ENCODE results near the gene POLD3.
"Not testable (repeated sequence)": the region's sequence is repeated elsewhere in the genome, so short reads cannot be mapped to it uniquely, and the experiment has no call there.

POLD3 gene

DNA sequence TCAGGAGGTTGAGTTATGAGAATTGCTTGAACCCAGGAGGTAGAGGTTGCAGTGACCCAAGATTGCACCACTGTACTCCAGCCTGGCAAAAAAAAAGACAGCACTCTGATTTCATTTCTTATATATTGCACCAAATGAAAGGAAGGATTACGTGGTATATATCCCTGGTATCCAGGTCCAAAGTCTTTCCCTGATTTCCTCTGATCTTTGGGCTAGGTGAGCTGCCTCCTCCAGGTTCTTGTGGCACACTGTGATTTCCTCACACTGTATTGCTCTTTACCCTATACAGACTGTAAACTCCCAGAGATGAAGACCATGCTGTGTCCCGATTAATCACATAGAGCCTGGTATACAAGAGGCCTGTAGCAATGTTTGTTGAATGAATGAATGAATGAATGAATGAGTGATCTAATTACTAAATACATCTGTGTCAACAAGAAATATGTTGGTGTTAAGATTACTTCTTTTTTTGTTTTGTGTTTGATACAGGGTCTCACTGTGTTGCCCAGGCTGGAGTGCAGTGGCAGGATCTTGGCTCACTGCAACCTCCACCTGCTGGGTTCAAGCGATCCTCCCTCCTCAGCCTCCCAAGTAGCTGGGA, 9.3 kb upstream of the POLD3 start:
- DNase-seq, result no peak

GRCh38 chr11:74590492-74590891, 1.9 kb upstream of the POLD3 start:
- DNase-seq, result not testable (repeated sequence)

GRCh38 chr11:74592063-74592440, 330 bp upstream of the POLD3 start:
- no peak for DNase-seq

- DNase-seq, result no peak
Measured at GRCh38 chr11:74593463-74593862, 1.1 kb downstream of the POLD3 start.

DNA sequence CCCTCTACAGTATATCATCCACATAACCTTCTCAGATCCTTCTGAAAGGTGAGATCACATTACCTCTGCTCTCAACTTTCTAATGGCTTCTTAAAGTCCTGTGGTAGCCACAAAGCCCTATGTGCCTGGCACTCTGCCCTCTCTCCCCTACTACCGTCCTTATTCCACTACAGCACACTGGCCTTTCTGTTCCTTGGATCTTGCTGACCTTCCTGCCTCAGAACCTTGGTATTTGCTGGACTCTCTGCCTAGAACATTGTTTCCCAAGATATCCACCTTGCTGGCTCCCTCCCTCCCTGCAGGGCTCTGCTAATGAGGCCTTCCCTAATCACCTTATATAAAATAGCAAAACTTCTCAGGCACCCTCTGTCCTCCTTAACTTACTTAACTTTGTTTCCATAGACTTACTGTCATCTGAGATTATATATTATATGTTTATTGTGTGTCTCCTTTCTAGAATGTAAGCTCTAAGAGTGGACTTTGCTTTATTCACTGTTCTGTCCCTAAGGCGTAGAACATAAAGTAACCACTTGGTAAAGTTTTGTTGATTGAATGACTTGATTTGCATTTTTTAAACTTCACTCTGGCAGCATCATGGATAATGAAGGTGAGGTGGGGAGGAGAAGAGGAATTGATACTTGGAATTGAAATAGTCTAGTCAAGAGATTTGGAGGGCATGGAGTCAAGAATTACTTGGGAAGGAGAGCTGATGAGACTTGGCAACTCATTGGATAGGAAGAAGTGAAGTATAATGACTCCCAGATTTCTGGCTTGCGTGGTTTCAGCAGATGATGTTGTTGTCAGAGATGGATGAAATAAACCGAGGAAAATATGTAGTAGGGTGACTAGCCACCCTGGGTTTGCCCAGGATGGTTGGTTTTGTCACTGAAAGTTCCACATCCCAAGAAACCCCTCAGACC, 10.5 kb downstream of the POLD3 start:
- DNase-seq, result no peak

DNA sequence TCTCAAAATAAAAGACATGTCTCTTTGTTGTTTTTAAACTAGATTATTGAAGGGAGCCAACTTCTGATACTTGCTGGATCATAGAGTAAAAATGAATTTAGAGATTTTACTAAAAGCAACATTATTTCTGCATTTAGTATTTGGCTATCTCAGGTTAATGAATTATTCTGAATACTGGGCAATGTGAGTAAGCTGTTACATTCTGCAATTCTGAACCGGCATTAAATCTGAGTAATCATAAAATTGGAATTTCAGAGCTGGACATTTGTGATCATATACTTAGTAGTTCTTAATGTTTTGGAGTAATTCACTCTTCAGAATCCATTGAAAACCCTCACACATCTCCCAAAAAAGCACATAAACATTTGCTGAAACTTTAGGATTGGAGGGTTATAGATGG, 11.5 kb downstream of the POLD3 start:
- DNase-seq, result no peak

- no peak for DNase-seq
Measured at GRCh38 chr11:74604311-74604710, 11.9 kb downstream of the POLD3 start.

DNA sequence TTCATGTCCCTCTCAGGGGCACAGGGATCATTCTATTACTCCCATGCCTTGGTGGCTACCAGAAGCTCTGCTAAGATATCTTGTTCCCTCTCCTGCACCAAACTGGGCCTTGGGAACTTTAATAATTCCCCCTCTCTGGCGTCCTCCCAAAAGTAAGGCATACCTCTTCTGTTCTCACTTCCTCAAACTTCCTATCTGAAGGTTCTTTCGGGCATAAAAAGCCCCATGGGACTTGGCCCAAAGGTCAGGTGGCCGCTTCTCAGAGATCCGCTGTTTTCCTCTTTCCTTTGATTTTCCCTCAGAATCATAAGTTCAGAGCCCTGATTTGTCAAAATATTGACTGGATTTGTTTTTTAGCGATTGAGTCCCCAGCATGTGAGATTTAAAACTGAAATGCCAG, 13.0 kb downstream of the POLD3 start:
- no peak for DNase-seq

GRCh38 chr11:74608431-74608830, 16.0 kb downstream of the POLD3 start:
- DNase-seq, result no peak

- no peak for DNase-seq
Measured at GRCh38 chr11:74611369-74611861, 19.0 kb downstream of the POLD3 start.

- DNase-seq, result no peak
Measured at GRCh38 chr11:74612877-74613276, 20.5 kb downstream of the POLD3 start.

GRCh38 chr11:74615311-74615710, 22.9 kb downstream of the POLD3 start:
- DNase-seq, result no peak

DNA sequence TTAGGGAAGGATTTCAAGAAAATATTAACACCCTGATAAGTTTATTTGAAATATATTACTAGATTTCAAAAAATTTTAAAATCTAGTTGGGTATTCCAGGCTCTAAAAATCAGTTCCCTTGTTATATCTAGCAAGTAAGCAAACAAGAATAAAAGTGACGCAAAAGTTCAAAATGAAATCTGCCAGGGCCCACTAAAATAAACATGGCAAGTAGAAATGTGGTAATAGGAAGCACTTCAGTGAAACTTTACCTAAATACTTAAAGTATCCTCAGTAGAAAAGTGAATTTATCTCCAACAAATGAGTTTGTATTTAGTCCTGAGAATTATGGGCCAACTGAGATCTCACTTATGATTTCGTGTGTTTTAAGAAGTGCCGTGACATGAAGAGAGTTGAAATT, 23.6 kb downstream of the POLD3 start:
- no peak for DNase-seq

GRCh38 chr11:74620531-74620930, 28.1 kb downstream of the POLD3 start:
- no peak for DNase-seq

DNA sequence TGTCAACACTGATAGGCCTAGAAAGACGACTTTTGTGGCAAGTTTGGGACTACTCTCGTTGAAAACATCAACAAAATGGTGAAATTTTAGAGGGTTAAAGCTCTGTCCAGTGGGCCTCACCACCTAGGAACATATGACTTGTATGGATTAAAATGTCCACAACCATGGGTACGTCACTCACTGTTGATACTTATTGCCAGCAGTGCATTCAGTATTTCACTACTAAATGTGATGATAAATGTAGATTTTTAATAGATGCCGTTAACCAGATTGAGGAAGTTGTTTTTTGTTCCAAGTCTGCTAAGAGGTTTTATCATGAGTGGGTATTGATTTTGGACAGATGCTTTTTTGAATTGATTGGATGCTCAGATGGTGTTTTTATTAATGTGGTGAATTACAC, 33.7 kb downstream of the POLD3 start:
- no peak for DNase-seq

GRCh38 chr11:74626604-74627003, 34.2 kb downstream of the POLD3 start:
- no peak for DNase-seq

DNA sequence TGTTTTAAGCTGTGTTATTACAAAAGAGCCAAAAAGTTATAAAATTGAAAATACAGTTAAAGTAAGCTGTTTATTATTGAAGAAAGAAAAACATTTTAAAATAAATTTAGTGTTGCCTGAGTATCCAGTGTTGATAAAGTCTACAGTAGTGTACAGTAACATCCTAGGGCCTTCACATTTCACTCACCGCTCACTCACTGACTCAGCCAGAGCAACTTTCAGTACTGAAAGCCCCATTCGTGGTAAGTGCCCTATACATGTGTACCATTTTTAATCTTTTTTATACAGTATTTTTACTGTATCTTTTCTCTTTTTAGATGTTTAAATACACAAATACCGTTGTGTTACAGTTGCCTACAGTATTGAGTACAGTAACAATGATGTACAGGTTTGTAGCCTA, 35.0 kb downstream of the POLD3 start:
- DNase-seq, result no peak

GRCh38 chr11:74630043-74630442, 37.7 kb downstream of the POLD3 start:
- DNase-seq, result no peak

- no peak for DNase-seq
Measured at GRCh38 chr11:74633406-74634393, 41.3 kb downstream of the POLD3 start.

GRCh38 chr11:74634537-74634936, 42.2 kb downstream of the POLD3 start:
- DNase-seq, result no peak

- DNase-seq, result no peak
Measured at GRCh38 chr11:74636630-74637184, 44.3 kb downstream of the POLD3 start.

- DNase-seq, result no peak
Measured at GRCh38 chr11:74637700-74638099, 45.3 kb downstream of the POLD3 start.

DNA sequence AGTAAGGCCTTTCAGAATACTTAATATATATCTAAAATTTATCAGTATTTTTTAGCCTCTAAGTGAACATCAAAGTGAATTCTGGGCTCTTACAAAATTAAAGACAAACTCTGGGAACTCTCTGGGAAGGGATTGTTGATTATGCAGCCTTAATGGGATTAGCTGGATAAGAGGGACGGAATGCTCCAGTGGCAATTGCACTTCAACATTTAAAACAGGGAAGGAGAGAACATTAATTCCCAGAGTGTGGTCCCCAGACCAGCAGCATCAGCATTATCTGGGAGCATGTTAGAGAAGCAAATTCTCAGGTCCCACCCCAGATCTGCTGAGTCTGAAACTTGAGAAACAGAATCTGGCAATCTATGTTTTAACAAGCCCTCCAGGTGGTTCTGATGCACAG, 46.5 kb downstream of the POLD3 start:
- DNase-seq, result no peak

All from activated CD4-positive, alpha-beta T cell treated with anti-CD3 and anti-CD28 coated beads, Interleukin-2, amount 50 U/mL, for 4 hours (primary cell).